GM18511 (cell line): ENCODE measurements around the gene GRK5.
"Not testable (repeated sequence)": the region's sequence is repeated elsewhere in the genome, so short reads cannot be mapped to it uniquely, and the experiment has no call there.

Experiments
- ATAC-seq: cut with Tn5 transposase; IDR thresholded peaks from one replicate; pipeline ENCODE4 v1.9.1; 2021; ENCODE audit warnings: mild to moderate bottlenecking, moderate library complexity; ENCODE audit not compliant: unreplicated experiment

GRK5 gene

GRCh38 chr10:119221201-119221600, 13.8 kb downstream of the GRK5 start:
- no peak for ATAC-seq

- no peak for ATAC-seq
Observed at GRCh38 chr10:119221666-119222065, 14.3 kb downstream of the GRK5 start.

DNA sequence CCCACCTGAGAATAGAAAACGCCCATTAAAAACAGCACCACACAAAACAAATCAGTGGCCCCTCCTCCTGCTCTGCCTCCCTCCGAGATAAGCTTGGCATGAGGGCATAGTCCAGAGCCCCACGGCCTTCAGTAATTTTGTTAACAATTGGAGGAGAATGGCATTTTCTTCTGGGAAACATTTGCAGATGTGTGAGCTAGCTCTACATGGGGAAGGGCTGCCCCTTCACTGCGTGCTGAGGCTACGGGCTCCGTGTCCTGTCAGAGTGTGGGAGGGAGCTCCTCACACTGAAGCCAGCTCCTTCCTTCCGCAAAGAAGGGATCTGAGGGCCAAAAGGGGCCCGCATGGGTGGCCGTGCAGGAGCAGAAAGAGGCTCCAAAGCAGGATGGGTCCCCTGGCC, 15.2 kb downstream of the GRK5 start:
- ATAC-seq: no peak

DNA sequence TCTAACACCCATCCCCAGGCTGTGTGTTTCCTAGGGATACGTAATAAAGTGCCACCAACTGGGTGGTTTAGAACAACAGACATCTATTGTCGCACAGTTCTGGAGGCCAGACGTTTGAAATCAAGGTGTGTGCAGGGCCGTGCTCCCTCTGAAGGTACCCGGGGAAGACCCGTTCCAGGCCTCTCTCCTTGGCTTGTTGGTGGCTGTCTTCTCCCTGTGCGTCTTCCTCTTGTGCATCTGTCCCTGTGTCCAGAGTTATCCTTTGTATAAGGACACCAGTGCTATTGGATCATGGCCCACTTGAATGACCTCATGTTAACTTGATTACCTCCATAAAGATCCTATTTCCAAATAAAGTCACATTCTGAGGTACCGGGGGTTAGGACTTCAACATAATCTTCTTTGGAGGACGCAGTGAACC, 15.6 kb downstream of the GRK5 start:
- no peak for ATAC-seq

GRCh38 chr10:119225083-119225658, 17.8 kb downstream of the GRK5 start:
- no peak for ATAC-seq

DNA sequence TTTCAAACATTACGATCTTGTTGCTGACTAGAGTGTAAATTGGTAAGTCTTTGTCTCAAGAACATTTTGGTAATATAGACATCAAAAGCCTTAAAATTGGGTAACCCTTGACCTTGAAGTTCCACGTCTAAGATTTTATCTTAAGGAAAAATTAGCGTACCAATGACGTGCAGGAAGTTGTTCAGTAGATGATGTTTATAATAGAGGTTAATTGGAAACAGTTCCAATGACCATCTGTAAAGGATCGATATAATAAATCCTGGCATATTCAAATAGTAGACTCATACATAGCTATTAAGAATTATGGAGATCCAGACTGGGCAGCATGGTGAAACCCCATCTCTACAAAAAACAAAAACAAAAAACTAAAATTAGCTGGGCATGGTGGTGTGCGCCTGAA, 20.5 kb downstream of the GRK5 start:
- no peak for ATAC-seq

DNA sequence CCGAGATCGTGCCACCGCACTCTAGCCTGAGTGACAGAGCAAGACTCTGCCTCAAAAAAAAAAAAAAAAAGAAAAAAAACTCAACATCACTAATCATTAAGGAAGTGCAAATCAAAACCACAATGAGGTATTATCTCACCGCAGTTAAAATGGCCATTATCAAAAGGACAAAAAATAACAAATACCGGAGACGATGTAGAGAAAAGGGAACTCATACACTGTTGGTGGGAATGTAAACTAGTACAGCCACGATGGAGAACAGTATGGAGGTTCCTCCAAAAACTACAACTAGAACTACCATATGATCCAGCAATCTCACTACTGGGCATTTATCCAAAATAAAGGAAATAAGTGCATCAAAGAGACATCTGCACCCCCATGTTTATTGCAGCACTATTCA, 24.3 kb downstream of the GRK5 start:
- no peak for ATAC-seq

DNA sequence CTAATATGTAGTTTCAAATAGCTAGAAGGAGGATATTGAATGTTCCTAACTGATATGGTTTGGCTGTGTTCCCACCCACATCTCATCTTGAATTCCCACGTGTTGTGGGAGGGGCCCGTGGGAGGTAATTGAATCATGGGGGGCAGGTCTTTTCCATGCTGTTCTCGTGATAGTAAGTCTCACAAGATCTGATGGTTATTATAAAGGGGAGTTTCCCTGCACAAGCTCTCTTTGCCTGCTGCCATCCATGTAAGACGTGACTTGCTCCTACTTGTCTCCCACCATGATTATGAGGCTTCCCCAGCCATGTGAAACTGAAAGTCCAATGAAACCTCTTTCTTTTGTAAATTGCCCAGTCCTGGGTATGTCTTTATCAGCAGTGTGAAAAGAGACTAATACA, 25.1 kb downstream of the GRK5 start:
- not testable (repeated sequence) for ATAC-seq

DNA sequence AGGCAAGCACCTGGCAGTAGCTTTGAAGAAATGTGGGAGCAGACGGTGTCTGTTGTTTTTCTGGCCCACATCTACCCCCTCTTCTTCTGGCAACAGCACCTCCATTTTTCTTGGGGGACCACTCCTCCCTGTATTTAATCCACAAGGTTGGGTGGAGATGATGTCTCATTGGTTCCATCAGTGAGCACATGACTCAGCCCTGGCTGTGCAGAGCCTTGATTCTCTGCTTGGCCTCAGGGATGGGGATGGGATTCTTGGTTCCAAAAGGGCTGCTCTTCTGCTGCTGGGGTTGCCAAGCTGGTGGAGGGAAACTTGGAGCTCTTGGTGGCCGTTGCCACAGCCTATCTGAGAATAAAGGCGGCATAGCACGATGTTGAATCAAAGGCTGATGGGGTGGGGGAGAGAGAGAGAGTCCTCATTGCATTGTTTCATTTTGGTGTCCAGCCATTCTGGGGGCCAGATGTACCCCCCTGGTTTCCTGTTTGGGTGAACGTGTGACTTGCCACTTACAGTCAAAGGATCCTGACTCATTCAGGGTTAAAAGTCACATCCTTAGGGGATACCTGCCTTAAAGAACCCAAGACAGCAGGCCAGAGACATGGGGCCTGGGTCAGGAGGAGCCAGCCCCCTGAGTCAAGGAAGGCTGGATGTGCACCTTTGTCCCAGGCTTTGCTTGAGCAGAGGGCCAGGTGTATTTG, 25.9 kb downstream of the GRK5 start:
- ATAC-seq: no peak

GRCh38 chr10:119233821-119234220, 26.4 kb downstream of the GRK5 start:
- no peak for ATAC-seq

DNA sequence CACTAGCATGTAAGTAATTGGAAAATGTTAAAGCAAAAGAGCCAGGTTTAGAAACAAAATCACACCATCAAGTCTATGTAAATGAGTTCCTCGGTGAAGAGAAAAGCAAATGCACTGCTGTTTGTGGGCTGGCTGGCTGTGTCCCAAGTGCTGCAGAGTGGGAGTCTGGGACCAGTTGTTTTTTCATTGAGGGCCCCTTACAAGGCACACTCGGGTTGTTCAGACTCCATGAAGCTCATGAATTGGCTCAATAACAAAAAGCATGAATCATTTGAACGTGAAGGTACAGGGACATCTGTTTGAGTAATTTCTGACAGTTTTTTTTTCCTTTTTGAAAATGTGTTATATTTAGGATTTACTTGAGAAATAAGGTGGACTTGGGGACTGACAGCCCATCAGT, 28.0 kb downstream of the GRK5 start:
- ATAC-seq: no peak

GRCh38 chr10:119237722-119238436, 30.5 kb downstream of the GRK5 start:
- no peak for ATAC-seq

DNA sequence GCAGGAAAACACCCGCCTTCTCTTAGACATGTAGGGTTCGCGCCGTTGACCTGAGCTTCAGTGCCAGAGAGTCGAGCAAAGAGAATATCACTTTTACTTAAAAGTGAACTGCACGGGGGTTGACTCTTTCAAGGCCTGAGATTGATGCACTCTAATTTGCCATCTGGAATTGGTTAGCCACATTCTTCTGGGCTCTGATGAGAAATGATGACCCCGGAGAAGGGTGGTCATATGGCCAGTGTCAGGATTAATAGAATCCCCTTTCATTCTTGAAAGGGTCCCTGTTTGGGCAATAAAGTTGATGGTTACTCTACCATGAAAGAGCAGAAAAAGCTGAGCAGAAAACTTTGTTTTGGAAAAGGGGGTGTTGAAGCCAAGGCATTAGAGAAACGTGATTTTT, 31.2 kb downstream of the GRK5 start:
- no peak for ATAC-seq

GRCh38 chr10:119239015-119239414, 31.6 kb downstream of the GRK5 start:
- ATAC-seq: not testable (repeated sequence)

DNA sequence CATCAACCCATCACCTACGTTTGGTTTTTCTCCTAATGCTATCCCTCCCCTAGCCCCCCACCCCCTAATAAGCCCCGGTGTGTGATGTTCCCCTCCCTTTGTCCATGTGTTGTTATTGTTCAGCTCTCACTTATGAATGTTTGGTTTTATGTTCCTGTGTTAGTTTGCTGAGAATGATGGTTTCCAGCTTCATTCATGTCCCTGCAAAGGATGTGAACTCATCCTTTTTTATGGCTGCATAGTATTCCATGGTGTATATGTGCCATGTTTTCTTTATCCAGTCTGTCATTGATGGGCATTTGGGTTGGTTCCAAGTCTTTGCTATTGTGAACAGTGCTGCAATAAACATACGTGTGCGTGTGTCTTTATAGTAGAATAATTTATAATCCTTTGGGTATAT, 32.3 kb downstream of the GRK5 start:
- ATAC-seq: not testable (repeated sequence)

DNA sequence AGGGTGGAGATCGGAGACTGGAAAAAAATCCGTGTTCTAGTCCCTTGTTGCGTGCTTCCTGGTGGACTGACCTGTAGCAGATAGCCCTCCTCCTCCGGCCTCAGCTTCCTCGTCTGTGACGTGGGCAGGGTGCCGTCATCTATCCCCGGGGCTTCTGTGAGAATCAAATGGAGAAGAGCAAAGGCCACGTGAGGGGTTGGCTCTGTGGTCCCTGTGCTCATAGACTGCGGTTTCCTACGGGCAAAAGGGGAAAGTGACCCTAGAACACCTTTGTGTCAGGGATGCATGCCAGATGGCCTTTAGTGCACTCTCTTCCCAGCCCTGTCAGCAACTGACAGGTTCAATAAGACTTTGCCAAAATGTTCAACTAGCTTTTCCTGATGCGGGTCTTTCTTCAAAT, 33.7 kb downstream of the GRK5 start:
- ATAC-seq: no peak

GRCh38 chr10:119242186-119242585, 34.8 kb downstream of the GRK5 start:
- no peak for ATAC-seq

GRCh38 chr10:119243488-119243887, 36.1 kb downstream of the GRK5 start:
- ATAC-seq: no peak

- no peak for ATAC-seq
Observed at GRCh38 chr10:119243967-119244366, 36.6 kb downstream of the GRK5 start.

- ATAC-seq: no peak
Observed at GRCh38 chr10:119245272-119245671, 37.9 kb downstream of the GRK5 start.

GRCh38 chr10:119246862-119247549, 39.6 kb downstream of the GRK5 start:
- ATAC-seq: no peak

DNA sequence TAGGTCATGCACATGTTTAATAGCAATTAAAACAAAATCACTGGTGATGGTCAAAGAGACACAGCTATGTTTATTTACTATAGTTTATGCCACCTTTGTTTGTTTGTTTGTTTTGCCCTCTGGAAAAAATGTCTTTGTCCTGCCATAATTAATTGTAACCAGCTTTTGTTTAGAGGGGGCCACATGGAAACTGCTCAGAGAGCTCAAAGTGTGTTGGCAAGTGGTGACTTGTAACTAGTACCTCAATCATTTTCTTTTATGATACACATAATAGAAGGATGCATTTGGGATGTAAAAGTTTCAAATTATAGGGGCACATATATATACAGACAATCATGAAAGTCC, 40.2 kb downstream of the GRK5 start:
- no peak for ATAC-seq
